HFF-Myc (cell line): Measurements from ENCODE around the gene RELN.

Source experiments
- DNase-seq: peaks from one replicate; pipeline ENCODE4 v3.0.0-alpha.2; 2011; ENCODE audit warnings: low read depth; ENCODE audit errors: extremely low read depth
- H3K4me3 ChIP-seq: replicated peaks from 2 replicates; pipeline ENCODE4 v1.5.1; 2011; ENCODE audit warnings: low read depth, mild to moderate bottlenecking, control low read depth, low read length
- CTCF ChIP-seq: IDR thresholded peaks from 2 replicates; pipeline ENCODE4 v1.5.1; 2012; ENCODE audit warnings: mild to moderate bottlenecking, low read depth, low read length, control low read depth; ENCODE audit errors: missing control alignments

RELN gene

GRCh38 chr7:103799298-103799697 lies 190.2 kb downstream of the RELN start:
- TF ChIP-seq CTCF, result no peak
- no peak for DNase-seq
- H3K4me3 ChIP-seq, result no peak overlapping the region

GRCh38 chr7:103797647-103798307 lies 191.7 kb downstream of the RELN start:
- TF ChIP-seq CTCF, result no peak
- DNase-seq, result no peak
- no peak overlapping the region for H3K4me3 ChIP-seq

GRCh38 chr7:103796327-103796962 lies 193.0 kb downstream of the RELN start:
- no peak for TF ChIP-seq CTCF
- DNase-seq, result no peak
- H3K4me3 ChIP-seq, result no peak overlapping the region

- TF ChIP-seq CTCF, result no peak
- no peak overlapping the region for H3K4me3 ChIP-seq
- DNase-seq, result no peak
Measured at GRCh38 chr7:103795787-103796186, 193.7 kb downstream of the RELN start.

- TF ChIP-seq CTCF, result no peak
- no peak overlapping the region for H3K4me3 ChIP-seq
- DNase-seq, result no peak
Measured at GRCh38 chr7:103795107-103795506, 194.4 kb downstream of the RELN start.

GRCh38 chr7:103794424-103794823 lies 195.0 kb downstream of the RELN start:
- no peak for DNase-seq
- H3K4me3 ChIP-seq, result no peak overlapping the region
- TF ChIP-seq CTCF, result no peak

GRCh38 chr7:103793614-103794013 lies 195.8 kb downstream of the RELN start:
- TF ChIP-seq CTCF, result no peak
- H3K4me3 ChIP-seq, result no peak overlapping the region
- no peak for DNase-seq
